Neural progenitor cell (in vitro differentiated cells): ENCODE measurements around the gene NAPSA. TPM values are rescaled to one million over a fixed set of nuclear protein-coding genes. Genes with fewer than 3 reads are reported as not detected.

Source experiments
- DNase-seq: peaks from one replicate; pipeline ENCODE4 v3.0.0-alpha.2; 2016; ENCODE audit warnings: low spot score
- H2AFZ ChIP-seq: fragments of 200-600 bp; sonication (generic); replicated peaks from 2 replicates; pipeline ENCODE4 v1.6.1; 2016; ENCODE audit warnings: antibody characterized with exemption
- H3F3A ChIP-seq: fragments of 200-600 bp; sonication (generic); 2 replicates; pipeline ENCODE4 v1.6.1; 2016; ENCODE audit warnings: antibody characterized with exemption, low read depth
- H3K27ac ChIP-seq: fragments of 200-600 bp; sonication (generic); 2 replicates; pipeline ENCODE4 v1.5.1; 2016; ENCODE audit warnings: mild to moderate bottlenecking
- H3K27me3 ChIP-seq: fragments of 200-600 bp; sonication (generic); 2 replicates; pipeline ENCODE4 v1.6.1; 2016; ENCODE audit warnings: mild to moderate bottlenecking, moderate library complexity
- H3K36me3 ChIP-seq: fragments of 200-600 bp; sonication (generic); 2 replicates; pipeline ENCODE4 v1.5.1; 2016
- H3K4me1 ChIP-seq: fragments of 200-600 bp; sonication (generic); 2 replicates; pipeline ENCODE4 v1.6.1; 2016; ENCODE audit warnings: mixed run types
- H3K4me2 ChIP-seq: fragments of 200-600 bp; sonication (generic); 2 replicates; pipeline ENCODE4 v1.6.1; 2016
- H3K4me3 ChIP-seq: fragments of 200-600 bp; sonication (generic); 2 replicates; pipeline ENCODE4 v1.5.1; 2016
- H3K79me2 ChIP-seq: fragments of 200-600 bp; sonication (generic); 2 replicates; pipeline ENCODE4 v1.6.1; 2016; ENCODE audit warnings: low read depth
- H3K9ac ChIP-seq: fragments of 200-600 bp; sonication (generic); 2 replicates; pipeline ENCODE4 v1.6.1; 2016
- H3K9me3 ChIP-seq: fragments of 200-600 bp; sonication (generic); 2 replicates; pipeline ENCODE4 v1.5.1; 2016; ENCODE audit warnings: low read depth
- H4K20me1 ChIP-seq: fragments of 200-600 bp; sonication (generic); 2 replicates; pipeline ENCODE4 v1.6.1; 2016; ENCODE audit warnings: low read depth
- H3K27ac Mint-ChIP-seq: 3 replicates; pipeline ENCODE4 v1.8.0; 2021; ENCODE audit warnings: mixed read lengths
- H3K27me3 Mint-ChIP-seq: 2 replicates; pipeline ENCODE4 v1.8.0; 2022; ENCODE audit warnings: low read depth, mild to moderate bottlenecking, inconsistent platforms, moderate library complexity, mixed read lengths; ENCODE audit not compliant: insufficient read depth
- H3K36me3 Mint-ChIP-seq: 3 replicates; pipeline ENCODE4 v1.8.0; 2021; ENCODE audit warnings: mixed read lengths
- H3K4me1 Mint-ChIP-seq: 3 replicates; pipeline ENCODE4 v1.8.0; 2021; ENCODE audit warnings: mixed read lengths
- H3K4me3 Mint-ChIP-seq: 3 replicates; pipeline ENCODE4 v1.8.0; 2021; ENCODE audit warnings: mild to moderate bottlenecking, moderate library complexity, mixed read lengths
- H3K9me3 Mint-ChIP-seq: 3 replicates; pipeline ENCODE4 v1.8.0; 2020; ENCODE audit warnings: mixed read lengths
- CTCF ChIP-seq: fragments of 200-600 bp; sonication (generic); IDR thresholded peaks from 2 replicates; pipeline ENCODE4 v1.5.1; 2017; ENCODE audit warnings: antibody characterized with exemption, mild to moderate bottlenecking
- EZH2 ChIP-seq: fragments of 200-600 bp; sonication (generic); IDR thresholded peaks from 2 replicates; pipeline ENCODE4 v1.6.1; 2017; ENCODE audit warnings: antibody characterized with exemption, mild to moderate bottlenecking, moderate library complexity
- EZH2phosphoT487 ChIP-seq: fragments of 200-600 bp; sonication (generic); IDR thresholded peaks from 2 replicates; pipeline ENCODE4 v1.6.1; 2017; ENCODE audit warnings: antibody characterized with exemption
- total RNA-seq: library from RNA; depleted of rRNA; stranded (reverse); fragments of >200 nt; gene quantifications from 2 replicates; pipeline ENCODE4 v1.2.3, GENCODE V29; 2015; ENCODE audit warnings: low replicate concordance

Gene NAPSA
- total RNA-seq, 1 donor from 2014 or later = 0.11 TPM

- H3K79me2 ChIP-seq = peaks cover 16% of the 10 kb centered on the region
- no peaks in the 10 kb centered on the region for H3K36me3 ChIP-seq
- H3K36me3 Mint-ChIP-seq = no peaks in the 10 kb centered on the region
- peak within 1 kb of the TSS; percentile 69 for H3K27ac ChIP-seq
- H3K27me3 ChIP-seq = peaks cover 29% of the 10 kb centered on the region
- H3K27me3 Mint-ChIP-seq = peaks cover 42% of the 10 kb centered on the region
- H3K4me1 ChIP-seq = peaks cover 13% of the 10 kb centered on the region
- H3K9ac ChIP-seq = peak within 1 kb of the TSS; percentile 18
- peak within 1 kb of the TSS; percentile 64 for H3K27ac Mint-ChIP-seq
- peak within 1 kb of the TSS; percentile 92 for H3K4me2 ChIP-seq
- peaks cover 44% of the 10 kb centered on the region for H4K20me1 ChIP-seq
- TF ChIP-seq EZH2phosphoT487 (no peak), CTCF (no peak), EZH2 (no peak)
- H3K4me3 Mint-ChIP-seq = peak within 1 kb of the TSS; percentile 94
- peak; percentile 100 for DNase-seq
- H3K4me1 Mint-ChIP-seq = peaks cover 61% of the 10 kb centered on the region
- peaks cover 3% of the 10 kb centered on the region for H3K9me3 Mint-ChIP-seq
- H2AFZ ChIP-seq = no peak within 1 kb of the TSS
- H3K4me3 ChIP-seq = peak within 1 kb of the TSS; percentile 62
- peaks cover 42% of the 10 kb centered on the region for H3F3A ChIP-seq
- H3K9me3 ChIP-seq = no peaks in the 10 kb centered on the region
Measured at GRCh38 chr19:50329146-50329925, 36.1 kb downstream of the NAPSA start, which contains the start of gene KCNC3. KCNC3 (minus strand) TSS chr19:50329377; CDS start chr19:50329082, 295 bp downstream.

- DNase-seq = no peak
- no peak overlapping the region for H2AFZ ChIP-seq
- peaks cover 48% of the 10 kb centered on the region for H4K20me1 ChIP-seq
- peaks cover 16% of the 10 kb centered on the region for H3K79me2 ChIP-seq
- H3K27me3 Mint-ChIP-seq = peaks cover 39% of the 10 kb centered on the region
- no peaks in the 10 kb centered on the region for H3K9me3 Mint-ChIP-seq
- no peaks in the 10 kb centered on the region for H3K36me3 ChIP-seq
- H3K9me3 ChIP-seq = no peaks in the 10 kb centered on the region
- H3K4me1 Mint-ChIP-seq = peaks cover 59% of the 10 kb centered on the region
- H3K9ac ChIP-seq = no peak overlapping the region
- no peak overlapping the region for H3K27ac ChIP-seq
- peaks cover 29% of the 10 kb centered on the region for H3K27me3 ChIP-seq
- H3F3A ChIP-seq = peaks cover 41% of the 10 kb centered on the region
- no peak overlapping the region for H3K27ac Mint-ChIP-seq
- H3K4me3 Mint-ChIP-seq = peak overlapping the region; percentile 94
- no peaks in the 10 kb centered on the region for H3K36me3 Mint-ChIP-seq
- no peak overlapping the region for H3K4me3 ChIP-seq
- H3K4me2 ChIP-seq = no peak overlapping the region
- TF ChIP-seq EZH2 (no peak), CTCF (no peak)
- H3K4me1 ChIP-seq = peaks cover 13% of the 10 kb centered on the region
Measured at GRCh38 chr19:50328873-50329145, 36.6 kb downstream of the NAPSA start.

- TF ChIP-seq EZH2phosphoT487 (peak; percentile 53), CTCF (peak; percentile 7), EZH2 (peak; percentile 71)
- H3K4me2 ChIP-seq = peak overlapping the region; percentile 82
- no peak overlapping the region for H3K27ac ChIP-seq
- H4K20me1 ChIP-seq = peaks cover 48% of the 10 kb centered on the region
- Mint-ChIP-seq H3K27me3 (peaks cover 36% of the 10 kb centered on the region), H3K27ac (no peak overlapping the region), H3K4me3 (no peak overlapping the region), H3K4me1 (peaks cover 55% of the 10 kb centered on the region), H3K9me3 (no peaks in the 10 kb centered on the region), H3K36me3 (no peaks in the 10 kb centered on the region)
- peaks cover 13% of the 10 kb centered on the region for H3K4me1 ChIP-seq
- no peak overlapping the region for H2AFZ ChIP-seq
- no peaks in the 10 kb centered on the region for H3K9me3 ChIP-seq
- H3K36me3 ChIP-seq = no peaks in the 10 kb centered on the region
- DNase-seq = peak; percentile 55
- H3K79me2 ChIP-seq = peaks cover 16% of the 10 kb centered on the region
- H3F3A ChIP-seq = peaks cover 37% of the 10 kb centered on the region
- peak overlapping the region; percentile 47 for H3K4me3 ChIP-seq
- H3K9ac ChIP-seq = no peak overlapping the region
- peaks cover 29% of the 10 kb centered on the region for H3K27me3 ChIP-seq
Measured at GRCh38 chr19:50328224-50328872, 37.1 kb downstream of the NAPSA start.
